ENCODE results near the gene SLC25A44.

The SLC25A44 gene

DNA sequence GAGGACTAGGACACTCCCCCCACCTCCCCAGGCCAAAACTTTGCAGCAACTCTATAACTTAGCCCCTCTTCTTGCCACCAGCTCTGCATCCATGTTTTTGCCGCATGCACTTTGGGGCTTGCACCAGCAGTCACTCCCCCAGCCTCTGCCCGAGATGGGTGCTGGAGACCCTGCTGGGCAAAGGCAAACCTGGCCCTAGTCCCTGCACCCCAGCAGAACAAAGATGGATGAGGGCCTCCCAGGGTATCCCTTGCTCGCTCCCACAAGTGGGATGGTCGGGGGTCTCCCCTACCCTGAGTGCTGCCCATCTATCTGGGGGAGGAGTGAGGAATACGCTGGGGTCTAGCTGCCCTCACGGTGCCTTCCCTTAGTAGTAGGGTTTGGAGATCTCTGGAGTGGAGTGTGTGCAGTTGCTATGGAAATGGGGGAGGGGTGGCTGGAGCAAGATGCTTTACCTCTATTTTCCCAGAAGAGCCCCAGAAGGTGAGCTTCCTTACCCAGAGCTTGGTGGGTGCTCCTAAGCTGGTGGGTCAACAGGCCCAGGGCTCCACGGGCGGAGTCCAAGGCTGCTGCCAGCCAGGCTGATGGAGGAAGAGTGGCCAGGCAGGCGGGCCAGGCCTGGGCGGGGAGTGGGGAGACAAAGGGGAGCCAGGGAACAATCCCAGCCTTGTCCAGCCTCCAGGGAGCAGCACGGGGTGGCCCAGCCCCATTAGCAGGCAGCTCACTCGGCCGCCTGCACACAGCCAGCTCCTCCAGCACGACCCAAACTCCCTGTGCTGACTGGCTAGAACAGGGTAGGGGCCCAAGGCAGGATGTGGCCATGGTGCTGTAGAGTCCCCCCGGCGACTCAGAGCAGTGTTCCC lies 53.8 kb downstream of the SLC25A44 start, which contains the start of gene PAQR6:
PAQR6 (minus strand) TSS at position 597 of the 863 bp plus-strand sequence. CDS start 1,325 bp downstream, outside the sequence.
- DNase-seq (ENCODE audit: low read depth, low spot score) = no peak
- Histone ChIP-seq H3K36me3 (ENCODE audit: control insufficient read depth, insufficient read depth, low read length) (peaks cover 32% of the 10 kb centered on the region), H3K9me3 (ENCODE audit: control insufficient read depth, insufficient read depth, low read length) (no peaks in the 10 kb centered on the region), H3K27me3 (ENCODE audit: control insufficient read depth, insufficient read depth, low read length) (no peaks in the 10 kb centered on the region), H3K27ac (ENCODE audit: low read length) (no peak within 1 kb of the TSS), H3K4me1 (ENCODE audit: control insufficient read depth, insufficient read depth, low read length) (peaks cover 14% of the 10 kb centered on the region; the same call in 1 of the 2 replicates), H3K4me3 (ENCODE audit: low read length) (no peak within 1 kb of the TSS)
- no CpG with 5 or more reads among the region's 16 CpGs for WGBS (ENCODE audit: insufficient coverage, insufficient read length)

DNA sequence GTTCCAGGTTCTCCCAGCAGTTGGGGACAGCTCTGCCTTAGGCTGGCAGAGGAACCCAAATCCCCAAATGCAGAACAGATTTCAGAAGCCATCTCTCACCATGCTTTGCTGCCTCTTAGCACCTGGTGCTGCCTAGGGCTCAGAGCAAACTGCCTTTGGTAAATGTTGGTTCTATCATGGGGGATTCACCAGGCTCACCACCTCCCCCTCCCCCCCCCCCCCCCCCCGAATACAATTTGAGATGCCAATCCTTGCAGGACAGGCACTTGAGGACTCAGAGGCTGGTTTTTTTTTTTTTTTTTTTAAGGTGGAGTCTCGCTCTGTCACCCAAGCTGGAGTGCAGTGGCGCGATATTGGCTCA lies 54.4 kb downstream of the SLC25A44 start:
- Histone ChIP-seq H3K4me1 (ENCODE audit: control insufficient read depth, insufficient read depth, low read length) (peaks cover 14% of the 10 kb centered on the region; the same call in 1 of the 2 replicates), H3K36me3 (ENCODE audit: control insufficient read depth, insufficient read depth, low read length) (peaks cover 35% of the 10 kb centered on the region)

GRCh38 chr1:156249593-156249992 lies 55.7 kb downstream of the SLC25A44 start:
- Histone ChIP-seq H3K36me3 (ENCODE audit: control insufficient read depth, insufficient read depth, low read length) (peaks cover 42% of the 10 kb centered on the region), H3K4me3 (ENCODE audit: low read length) (no peak overlapping the region), H3K4me1 (ENCODE audit: control insufficient read depth, insufficient read depth, low read length) (peaks cover 14% of the 10 kb centered on the region; the same call in 1 of the 2 replicates), H3K27ac (ENCODE audit: low read length) (no peak overlapping the region), H3K9me3 (ENCODE audit: control insufficient read depth, insufficient read depth, low read length) (no peaks in the 10 kb centered on the region), H3K27me3 (ENCODE audit: control insufficient read depth, insufficient read depth, low read length) (no peaks in the 10 kb centered on the region)
- no peak for DNase-seq (ENCODE audit: low read depth, low spot score)
- WGBS (ENCODE audit: insufficient coverage, insufficient read length) = no CpG with 5 or more reads among the region's 5 CpGs

More for the DNA sequence above, 54.4 kb downstream of the SLC25A44 start:
- Histone ChIP-seq H3K9me3 (ENCODE audit: control insufficient read depth, insufficient read depth, low read length) (no peaks in the 10 kb centered on the region), H3K27ac (ENCODE audit: low read length) (no peak overlapping the region), H3K4me3 (ENCODE audit: low read length) (no peak overlapping the region), H3K27me3 (ENCODE audit: control insufficient read depth, insufficient read depth, low read length) (no peaks in the 10 kb centered on the region)
- WGBS (ENCODE audit: insufficient coverage, insufficient read length) = no CpG with 5 or more reads among the region's 4 CpGs
- DNase-seq (ENCODE audit: low read depth, low spot score) = no peak

DNA sequence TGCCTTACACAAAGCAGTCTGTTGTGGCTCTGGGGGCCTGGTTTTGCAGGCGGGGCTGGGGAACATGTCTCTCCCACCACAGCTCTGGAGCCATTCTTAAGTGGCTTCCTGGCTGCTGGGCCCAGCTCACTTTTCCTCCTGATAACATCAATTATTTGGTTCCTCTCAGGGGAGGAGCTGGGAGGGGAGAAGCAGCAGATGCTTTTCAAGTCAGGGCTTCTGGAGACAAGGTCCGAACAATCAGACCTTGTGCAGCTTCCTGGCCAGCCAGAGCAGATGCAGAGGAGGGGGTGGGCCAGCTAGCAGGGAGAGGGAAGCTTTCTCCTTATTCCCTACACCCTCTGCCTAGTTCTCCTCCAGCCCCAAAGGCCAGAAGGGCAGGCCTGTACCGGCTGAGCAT lies 57.6 kb downstream of the SLC25A44 start:
- DNase-seq (ENCODE audit: low read depth, low spot score) = no peak
- Histone ChIP-seq H3K36me3 (ENCODE audit: control insufficient read depth, insufficient read depth, low read length) (peaks cover 46% of the 10 kb centered on the region), H3K4me3 (ENCODE audit: low read length) (no peak overlapping the region), H3K4me1 (ENCODE audit: control insufficient read depth, insufficient read depth, low read length) (0 out of 2 replicates have a peak, but pooled peaks cover 5% of the 10 kb centered on the region), H3K27me3 (ENCODE audit: control insufficient read depth, insufficient read depth, low read length) (no peaks in the 10 kb centered on the region), H3K9me3 (ENCODE audit: control insufficient read depth, insufficient read depth, low read length) (no peaks in the 10 kb centered on the region), H3K27ac (ENCODE audit: low read length) (no peak overlapping the region)
- no CpG with 5 or more reads among the region's 3 CpGs for WGBS (ENCODE audit: insufficient coverage, insufficient read length)

- WGBS (ENCODE audit: insufficient coverage, insufficient read length) = no CpG with 5 or more reads among the region's 3 CpGs
- Histone ChIP-seq H3K4me1 (ENCODE audit: control insufficient read depth, insufficient read depth, low read length) (no peaks in the 10 kb centered on the region), H3K27me3 (ENCODE audit: control insufficient read depth, insufficient read depth, low read length) (no peaks in the 10 kb centered on the region), H3K4me3 (ENCODE audit: low read length) (no peak overlapping the region), H3K36me3 (ENCODE audit: control insufficient read depth, insufficient read depth, low read length) (peaks cover 58% of the 10 kb centered on the region), H3K27ac (ENCODE audit: low read length) (no peak overlapping the region), H3K9me3 (ENCODE audit: control insufficient read depth, insufficient read depth, low read length) (no peaks in the 10 kb centered on the region)
- no peak for DNase-seq (ENCODE audit: low read depth, low spot score)
Observed at GRCh38 chr1:156253634-156254033, 59.7 kb downstream of the SLC25A44 start.

- no peaks in the 10 kb centered on the region; the same call in 1 of the 2 replicates for H3K27me3 ChIP-seq (ENCODE audit: control insufficient read depth, insufficient read depth, low read length)
- no peak overlapping the region for H3K4me3 ChIP-seq (ENCODE audit: low read length)
- H3K36me3 ChIP-seq (ENCODE audit: control insufficient read depth, insufficient read depth, low read length) = peaks cover 53% of the 10 kb centered on the region
- H3K9me3 ChIP-seq (ENCODE audit: control insufficient read depth, insufficient read depth, low read length) = no peaks in the 10 kb centered on the region
- no CpG with 5 or more reads among the region's 2 CpGs for WGBS (ENCODE audit: insufficient coverage, insufficient read length)
- no peaks in the 10 kb centered on the region for H3K4me1 ChIP-seq (ENCODE audit: control insufficient read depth, insufficient read depth, low read length)
- DNase-seq (ENCODE audit: low read depth, low spot score) = no peak
- no peak overlapping the region for H3K27ac ChIP-seq (ENCODE audit: low read length)
Observed at GRCh38 chr1:156257711-156258110, 63.8 kb downstream of the SLC25A44 start.

- no CpG with 5 or more reads among the region's 8 CpGs for WGBS (ENCODE audit: insufficient coverage, insufficient read length)
- no peak overlapping the region for H3K4me3 ChIP-seq (ENCODE audit: low read length)
- DNase-seq (ENCODE audit: low read depth, low spot score) = no peak
- no peaks in the 10 kb centered on the region; the same call in 1 of the 2 replicates for H3K27me3 ChIP-seq (ENCODE audit: control insufficient read depth, insufficient read depth, low read length)
- no peaks in the 10 kb centered on the region for H3K4me1 ChIP-seq (ENCODE audit: control insufficient read depth, insufficient read depth, low read length)
- no peaks in the 10 kb centered on the region for H3K9me3 ChIP-seq (ENCODE audit: control insufficient read depth, insufficient read depth, low read length)
- no peak overlapping the region for H3K27ac ChIP-seq (ENCODE audit: low read length)
- peaks cover 51% of the 10 kb centered on the region for H3K36me3 ChIP-seq (ENCODE audit: control insufficient read depth, insufficient read depth, low read length)
Observed at GRCh38 chr1:156258859-156259258, 65.0 kb downstream of the SLC25A44 start.

GRCh38 chr1:156259805-156260204 lies 65.9 kb downstream of the SLC25A44 start:
- no peaks in the 10 kb centered on the region; the same call in 1 of the 2 replicates for H3K27me3 ChIP-seq (ENCODE audit: control insufficient read depth, insufficient read depth, low read length)
- DNase-seq (ENCODE audit: low read depth, low spot score) = no peak

DNA sequence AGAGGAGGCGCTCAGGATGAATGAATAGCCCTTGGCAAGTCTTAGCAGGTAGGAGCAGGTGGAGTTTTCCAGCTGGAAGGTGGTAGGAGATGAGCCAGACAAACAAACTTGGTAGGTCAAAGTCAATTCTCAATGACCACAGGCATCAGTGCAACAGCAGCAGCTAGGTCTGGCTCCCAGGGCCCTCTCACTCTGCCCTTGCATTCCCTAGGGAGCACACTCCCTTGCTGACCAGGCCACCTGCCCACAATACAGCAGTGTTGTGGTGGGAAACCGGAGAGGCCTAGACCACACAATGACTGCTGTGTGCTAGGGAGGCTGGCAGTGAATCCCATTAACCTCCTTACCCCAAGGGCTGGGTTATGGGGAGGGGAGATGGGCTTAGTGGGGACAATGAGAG lies 67.0 kb downstream of the SLC25A44 start:
- Histone ChIP-seq H3K27ac (ENCODE audit: low read length) (no peak overlapping the region), H3K27me3 (ENCODE audit: control insufficient read depth, insufficient read depth, low read length) (no peaks in the 10 kb centered on the region; the same call in 1 of the 2 replicates), H3K4me1 (ENCODE audit: control insufficient read depth, insufficient read depth, low read length) (no peaks in the 10 kb centered on the region), H3K36me3 (ENCODE audit: control insufficient read depth, insufficient read depth, low read length) (peaks cover 61% of the 10 kb centered on the region), H3K4me3 (ENCODE audit: low read length) (no peak overlapping the region), H3K9me3 (ENCODE audit: control insufficient read depth, insufficient read depth, low read length) (no peaks in the 10 kb centered on the region)
- no CpG with 5 or more reads among the region's 2 CpGs for WGBS (ENCODE audit: insufficient coverage, insufficient read length)
- no peak for DNase-seq (ENCODE audit: low read depth, low spot score)

More at GRCh38 chr1:156259805-156260204, 65.9 kb downstream of the SLC25A44 start:
- Histone ChIP-seq H3K36me3 (ENCODE audit: control insufficient read depth, insufficient read depth, low read length) (peaks cover 52% of the 10 kb centered on the region), H3K4me1 (ENCODE audit: control insufficient read depth, insufficient read depth, low read length) (no peaks in the 10 kb centered on the region), H3K9me3 (ENCODE audit: control insufficient read depth, insufficient read depth, low read length) (no peaks in the 10 kb centered on the region), H3K4me3 (ENCODE audit: low read length) (no peak overlapping the region), H3K27ac (ENCODE audit: low read length) (no peak overlapping the region)
- WGBS (ENCODE audit: insufficient coverage, insufficient read length) = no CpG with 5 or more reads among the region's 3 CpGs

All from iPS DF 6.9 (cell line).